Breast epithelium (tissue), 4 donors: ENCODE results near the gene TYRP1. TPM values are rescaled to one million over a fixed set of nuclear protein-coding genes. Genes with fewer than 3 reads are reported as not detected.

Experiments
- DNase-seq, 2 donors: peaks; one replicate each; pipeline ENCODE4 v3.0.0-alpha.2; 2019; ENCODE audit warnings: low spot score in 2 of 2
- H3K27ac ChIP-seq, 2 donors: fragments of 200-600 bp; sonication (generic) in 1 of 2; one replicate each; pipeline ENCODE4 v1.5.1; 2016 to 2019; ENCODE audit warnings: mild to moderate bottlenecking in 1 of 2
- H3K27me3 ChIP-seq, 2 donors: fragments of 200-600 bp; sonication (generic) in 1 of 2; one replicate each; pipeline versions ENCODE4 v1.5.1 to v1.6.0; 2017 to 2019; ENCODE audit warnings: control low read depth in 1 of 2, mild to moderate bottlenecking in 1 of 2
- H3K36me3 ChIP-seq: fragments of 200-600 bp; one replicate; pipeline ENCODE4 v1.5.1; 2019
- H3K4me1 ChIP-seq, 2 donors: fragments of 200-600 bp; sonication (generic); one replicate each; pipeline ENCODE4 v1.5.1; 2016 to 2019; ENCODE audit warnings: control low read depth in 1 of 2
- H3K4me3 ChIP-seq, 3 donors: fragments of 200-600 bp; sonication (generic); 1 replicate in 2 of 3; 2 replicates in 1 of 3; pipeline ENCODE4 v1.5.1; 2016 to 2019; ENCODE audit warnings: mild to moderate bottlenecking in 3 of 3, moderate library complexity in 2 of 3
- H3K9me3 ChIP-seq, 2 donors: fragments of 200-600 bp; sonication (generic) in 1 of 2; one replicate each; pipeline ENCODE4 v1.5.1; 2016 to 2019; ENCODE audit warnings: control low read depth in 1 of 2
- POLR2A ChIP-seq: fragments of 450-650 bp; IDR thresholded peaks from one replicate; pipeline ENCODE4 v1.6.1; 2016; ENCODE audit warnings: antibody characterized with exemption, mild to moderate bottlenecking, moderate library complexity
- POLR2AphosphoS5 ChIP-seq, 3 donors: sonication (generic); formaldehyde crosslinking; IDR thresholded peaks; one replicate each; pipeline ENCODE4 v1.6.1; 2017; ENCODE audit warnings: antibody characterized with exemption in 3 of 3
- intact Hi-C: fragments of 100-400 bp; cut with DNase I; formaldehyde crosslinking; loops from one replicate; pipeline ENCODE4 v1.15.1; 2023; ENCODE audit warnings: low total_unique reads
- total RNA-seq, 3 donors: library from RNA; depleted of rRNA; stranded (reverse); fragments of >200 nt; gene quantifications; one replicate each; pipeline ENCODE4 v1.1.0, GENCODE V29; 2016
- TF ChIP-seq, protein P1 (sequence below), 3 donors: fragments of 450-650 bp; IDR thresholded peaks; one replicate each; pipeline ENCODE4 v1.5.1; 2016 to 2017; ENCODE audit warnings: antibody characterized with exemption in 3 of 3, mild to moderate bottlenecking in 3 of 3, moderate library complexity in 3 of 3

TYRP1 gene
- total RNA-seq, 3 donors from 2014 or later = not detected

DNA sequence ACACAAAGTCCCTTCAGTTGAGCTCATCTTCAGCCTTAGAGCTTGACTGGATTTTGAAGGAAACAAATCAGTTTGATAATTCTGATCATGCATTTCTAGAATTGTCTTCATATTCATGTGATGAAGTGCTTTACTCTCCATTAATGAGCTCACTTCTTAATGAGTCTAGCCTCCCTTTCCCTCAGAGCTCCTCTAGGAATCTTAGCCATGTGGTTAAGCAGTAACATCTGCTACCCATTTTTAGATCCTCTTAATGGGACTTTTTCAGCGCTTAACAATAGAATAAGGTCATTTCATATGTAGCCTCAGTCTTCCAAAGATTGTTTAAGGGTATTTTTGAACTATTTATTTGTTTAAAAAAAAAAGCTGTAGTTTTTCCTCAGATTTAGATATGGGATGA lies 44.7 kb downstream of the TYRP1 start:
- Histone ChIP-seq H3K4me3 (no peak overlapping the region), H3K9me3 (peaks cover 3 to 7% of the 10 kb centered on the region in 2 donors), H3K4me1 (no peaks in the 10 kb centered on the region), H3K36me3 (no peaks in the 10 kb centered on the region), H3K27ac (no peak overlapping the region), H3K27me3 (no peaks in the 10 kb centered on the region)
- intact Hi-C loops = no loop called here
- DNase-seq = no peak
- TF ChIP-seq, protein P1, sequence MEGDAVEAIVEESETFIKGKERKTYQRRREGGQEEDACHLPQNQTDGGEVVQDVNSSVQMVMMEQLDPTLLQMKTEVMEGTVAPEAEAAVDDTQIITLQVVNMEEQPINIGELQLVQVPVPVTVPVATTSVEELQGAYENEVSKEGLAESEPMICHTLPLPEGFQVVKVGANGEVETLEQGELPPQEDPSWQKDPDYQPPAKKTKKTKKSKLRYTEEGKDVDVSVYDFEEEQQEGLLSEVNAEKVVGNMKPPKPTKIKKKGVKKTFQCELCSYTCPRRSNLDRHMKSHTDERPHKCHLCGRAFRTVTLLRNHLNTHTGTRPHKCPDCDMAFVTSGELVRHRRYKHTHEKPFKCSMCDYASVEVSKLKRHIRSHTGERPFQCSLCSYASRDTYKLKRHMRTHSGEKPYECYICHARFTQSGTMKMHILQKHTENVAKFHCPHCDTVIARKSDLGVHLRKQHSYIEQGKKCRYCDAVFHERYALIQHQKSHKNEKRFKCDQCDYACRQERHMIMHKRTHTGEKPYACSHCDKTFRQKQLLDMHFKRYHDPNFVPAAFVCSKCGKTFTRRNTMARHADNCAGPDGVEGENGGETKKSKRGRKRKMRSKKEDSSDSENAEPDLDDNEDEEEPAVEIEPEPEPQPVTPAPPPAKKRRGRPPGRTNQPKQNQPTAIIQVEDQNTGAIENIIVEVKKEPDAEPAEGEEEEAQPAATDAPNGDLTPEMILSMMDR (IDR thresholded peaks at IDR 0.05) = no peak
- no peak for TF ChIP-seq POLR2AphosphoS5 (IDR thresholded peaks at IDR 0.05)
- TF ChIP-seq POLR2A = no peak

DNA sequence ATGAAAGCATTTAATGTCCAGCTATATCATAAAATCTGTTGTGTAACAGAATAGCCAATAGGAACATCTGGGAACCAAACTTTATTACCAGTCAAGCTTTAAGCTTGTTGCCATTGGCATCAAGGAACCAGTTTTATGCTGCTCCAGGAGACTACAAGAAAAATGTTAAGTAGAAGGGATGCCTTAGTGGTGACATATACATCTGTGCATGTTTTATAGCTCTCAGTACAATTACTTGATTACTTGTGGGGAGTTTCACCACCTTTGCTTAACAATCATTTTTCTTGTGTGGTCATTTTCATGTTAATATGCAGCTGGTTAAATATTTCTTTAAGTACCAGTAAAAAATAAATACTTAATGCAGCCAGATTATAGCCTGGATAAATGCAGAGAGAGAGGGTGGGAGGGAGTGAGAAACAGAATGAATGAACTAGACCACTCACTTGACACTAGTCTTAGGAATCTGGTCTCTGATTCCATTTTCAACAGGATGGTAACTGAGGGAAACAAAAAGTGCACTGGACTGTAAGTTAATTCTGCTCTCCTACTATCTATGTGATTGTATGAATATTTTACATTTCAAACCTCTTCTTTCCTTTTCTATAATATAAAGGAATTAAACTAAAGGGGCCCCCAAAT lies 45.9 kb downstream of the TYRP1 start:
- TF ChIP-seq POLR2AphosphoS5 (IDR thresholded peaks at IDR 0.05) (no peak), POLR2A (no peak)
- TF ChIP-seq, protein P1 (IDR thresholded peaks at IDR 0.05) = no peak
- no peaks in the 10 kb centered on the region for H3K27me3 ChIP-seq
- intact Hi-C loops = no loop called here
- DNase-seq = no peak
- H3K4me1 ChIP-seq = no peaks in the 10 kb centered on the region
- H3K9me3 ChIP-seq = peaks cover 3 to 6% of the 10 kb centered on the region in 2 donors
- H3K27ac ChIP-seq = no peak overlapping the region
- H3K4me3 ChIP-seq = no peak overlapping the region
- no peaks in the 10 kb centered on the region for H3K36me3 ChIP-seq

DNA sequence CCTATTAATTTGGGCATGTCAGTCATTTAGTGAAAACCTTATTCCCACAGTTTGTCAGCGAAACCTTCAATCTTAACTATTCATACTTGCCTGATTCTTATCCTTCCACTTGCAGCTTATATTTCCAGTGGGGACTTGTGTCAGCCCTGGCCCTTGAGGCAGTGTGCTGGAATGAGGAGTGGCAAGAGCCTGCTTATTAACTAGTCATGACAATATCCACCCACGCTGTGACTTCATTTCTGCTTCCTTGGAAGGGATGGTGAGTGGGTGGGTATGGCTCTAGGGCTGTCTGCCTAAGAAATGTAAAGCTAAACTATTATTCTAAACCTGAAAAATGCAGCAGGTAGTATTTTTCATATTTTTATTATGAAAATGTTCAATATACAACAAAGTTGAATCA lies 47.7 kb downstream of the TYRP1 start:
- DNase-seq = no peak
- intact Hi-C loops = no loop called here
- Histone ChIP-seq H3K27ac (no peak overlapping the region), H3K36me3 (no peaks in the 10 kb centered on the region), H3K27me3 (no peaks in the 10 kb centered on the region), H3K9me3 (no peaks in the 10 kb centered on the region), H3K4me1 (no peaks in the 10 kb centered on the region), H3K4me3 (no peak overlapping the region)
- TF ChIP-seq, protein P1 (IDR thresholded peaks at IDR 0.05) = no peak
- no peak for TF ChIP-seq POLR2AphosphoS5 (IDR thresholded peaks at IDR 0.05)
- TF ChIP-seq POLR2A = no peak

- TF ChIP-seq POLR2A (no peak), POLR2AphosphoS5 (IDR thresholded peaks at IDR 0.05) (no peak)
- TF ChIP-seq, protein P1 (IDR thresholded peaks at IDR 0.05) = no peak
- Histone ChIP-seq H3K4me1 (no peaks in the 10 kb centered on the region), H3K36me3 (no peaks in the 10 kb centered on the region), H3K9me3 (no peaks in the 10 kb centered on the region), H3K27me3 (no peaks in the 10 kb centered on the region), H3K27ac (no peak overlapping the region), H3K4me3 (no peak overlapping the region)
- intact Hi-C loops = no loop called here
- DNase-seq = no peak
Measured at GRCh38 chr9:12748016-12748415, 54.8 kb downstream of the TYRP1 start.

DNA sequence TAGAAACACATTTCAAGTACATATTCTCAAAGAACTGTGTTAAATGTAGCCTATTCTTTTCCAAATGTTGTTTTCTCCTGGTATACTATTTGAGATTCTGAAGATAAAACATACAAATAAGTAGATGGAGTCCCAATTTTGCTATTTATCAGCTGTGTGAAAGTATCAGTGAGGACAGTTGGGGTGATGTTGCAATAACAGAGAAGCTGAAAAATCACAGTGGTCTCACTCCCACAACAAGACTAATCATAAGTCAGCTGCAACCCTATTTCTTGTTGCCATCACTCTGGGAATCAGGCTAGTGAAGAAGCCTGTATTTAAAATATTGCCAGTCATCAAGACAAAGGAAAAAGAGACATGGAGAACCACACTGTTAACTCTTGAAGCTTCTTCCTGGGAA lies 55.8 kb downstream of the TYRP1 start:
- Histone ChIP-seq H3K27me3 (no peaks in the 10 kb centered on the region), H3K4me3 (no peak overlapping the region), H3K36me3 (no peaks in the 10 kb centered on the region), H3K27ac (no peak overlapping the region), H3K4me1 (no peaks in the 10 kb centered on the region), H3K9me3 (no peaks in the 10 kb centered on the region)
- TF ChIP-seq, protein P1 (IDR thresholded peaks at IDR 0.05) = no peak
- TF ChIP-seq POLR2A = no peak
- TF ChIP-seq POLR2AphosphoS5 (IDR thresholded peaks at IDR 0.05) = no peak
- intact Hi-C loops = no loop called here
- DNase-seq = no peak
